SK-N-SH (cell line): Measurements from ENCODE around the gene PLEKHM3.

Experiments used
- CHD2 ChIP-seq: fragments of 150-350 bp; IDR thresholded peaks from 2 replicates; pipeline ENCODE4 v1.6.1; 2018; ENCODE audit warnings: low read length; ENCODE audit not compliant: partially characterized antibody
- EZH2phosphoT487 ChIP-seq: fragments of 200-600 bp; sonication (generic); IDR thresholded peaks from 2 replicates; pipeline ENCODE4 v1.6.1; 2017; ENCODE audit warnings: low read depth, mixed run types, mild to moderate bottlenecking, antibody characterized with exemption, moderate library complexity, borderline replicate concordance
- FOXJ3 ChIP-seq: sonication (generic); formaldehyde crosslinking; IDR thresholded peaks from 2 replicates; pipeline ENCODE4 v1.5.1; 2020; ENCODE audit warnings: mild to moderate bottlenecking, missing genetic modification reagents
- GABPA ChIP-seq: IDR thresholded peaks from 2 replicates; pipeline ENCODE4 v1.4.0; 2012; ENCODE audit warnings: low read depth, mild to moderate bottlenecking
- NRF1 ChIP-seq: IDR thresholded peaks from 2 replicates; pipeline ENCODE4 v1.6.1; 2012; ENCODE audit warnings: low read depth, mild to moderate bottlenecking, low read length
- POLR2AphosphoS5 ChIP-seq: IDR thresholded peaks from 2 replicates; pipeline ENCODE4 v1.6.1; 2012; ENCODE audit warnings: low read depth, low read length
- RAD21 ChIP-seq: IDR thresholded peaks from 2 replicates; pipeline ENCODE4 v1.6.1; 2012; ENCODE audit warnings: mild to moderate bottlenecking, low read length
- REST ChIP-seq: IDR thresholded peaks from 2 replicates; pipeline ENCODE4 v1.6.1; 2012; ENCODE audit warnings: mild to moderate bottlenecking, low read depth, low read length, moderate library complexity
- TAF1 ChIP-seq: IDR thresholded peaks from 2 replicates; pipeline ENCODE4 v1.6.1; 2012; ENCODE audit warnings: low read depth, mild to moderate bottlenecking, low read length, moderate library complexity, borderline replicate concordance
- TF ChIP-seq, protein P1 (sequence below): fragments of 200-600 bp; sonication (generic); IDR thresholded peaks from 2 replicates; pipeline ENCODE4 v1.6.1; 2017; ENCODE audit warnings: antibody characterized with exemption, mild to moderate bottlenecking, moderate library complexity

DNA sequence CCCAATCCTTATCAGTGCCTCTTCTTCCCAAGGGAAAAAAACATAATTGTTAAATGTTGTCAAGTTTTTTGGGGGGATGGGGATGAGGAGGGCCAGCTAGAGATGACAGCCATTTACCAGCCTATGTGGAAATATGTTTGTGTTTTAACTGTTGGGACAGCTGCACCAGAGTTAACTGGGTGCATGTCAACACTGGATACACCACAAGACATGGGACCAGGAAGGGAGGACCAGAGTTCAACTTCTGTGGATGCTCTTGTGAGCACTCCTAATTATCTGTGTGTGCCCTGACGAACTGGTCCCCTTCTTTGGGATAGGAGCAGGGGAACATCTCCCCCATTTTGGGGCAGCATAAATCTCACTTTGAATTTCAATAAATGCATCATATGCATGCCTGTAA is 189.5 kb downstream of the PLEKHM3 start:
- TF ChIP-seq CHD2 (no peak), POLR2AphosphoS5 (no peak), EZH2phosphoT487 (no peak), FOXJ3 (no peak), RAD21 (no peak), TAF1 (no peak), NRF1 (no peak), REST (no peak), GABPA (no peak)
- TF ChIP-seq, protein P1, sequence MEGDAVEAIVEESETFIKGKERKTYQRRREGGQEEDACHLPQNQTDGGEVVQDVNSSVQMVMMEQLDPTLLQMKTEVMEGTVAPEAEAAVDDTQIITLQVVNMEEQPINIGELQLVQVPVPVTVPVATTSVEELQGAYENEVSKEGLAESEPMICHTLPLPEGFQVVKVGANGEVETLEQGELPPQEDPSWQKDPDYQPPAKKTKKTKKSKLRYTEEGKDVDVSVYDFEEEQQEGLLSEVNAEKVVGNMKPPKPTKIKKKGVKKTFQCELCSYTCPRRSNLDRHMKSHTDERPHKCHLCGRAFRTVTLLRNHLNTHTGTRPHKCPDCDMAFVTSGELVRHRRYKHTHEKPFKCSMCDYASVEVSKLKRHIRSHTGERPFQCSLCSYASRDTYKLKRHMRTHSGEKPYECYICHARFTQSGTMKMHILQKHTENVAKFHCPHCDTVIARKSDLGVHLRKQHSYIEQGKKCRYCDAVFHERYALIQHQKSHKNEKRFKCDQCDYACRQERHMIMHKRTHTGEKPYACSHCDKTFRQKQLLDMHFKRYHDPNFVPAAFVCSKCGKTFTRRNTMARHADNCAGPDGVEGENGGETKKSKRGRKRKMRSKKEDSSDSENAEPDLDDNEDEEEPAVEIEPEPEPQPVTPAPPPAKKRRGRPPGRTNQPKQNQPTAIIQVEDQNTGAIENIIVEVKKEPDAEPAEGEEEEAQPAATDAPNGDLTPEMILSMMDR, result no peak
